Measurements from ENCODE around the gene AMPD2.

GRCh38 chr1:109609881-109610280 lies 9.8 kb upstream of the AMPD2 start:
- TF ChIP-seq CTCF (conservative IDR thresholded peaks at IDR 0.05) (no peak), ZFX (IDR thresholded peaks at IDR 0.05) (no peak)
